ENCODE results near the gene CFAP73. TPM values are rescaled to one million over a fixed set of nuclear protein-coding genes. Genes with fewer than 3 reads are reported as not detected.

Gene CFAP73
- total RNA-seq, 2 donors from 2014 or later, result 0.99 TPM; not detected in 1

GRCh38 chr12:113198296-113198695, 48.8 kb downstream of the CFAP73 start:
- 74 to 83% methylated on average over 1 of the region's 1 CpG for WGBS, 2 donors
- Histone ChIP-seq H3K9me3 (no peaks in the 10 kb centered on the region), H3K4me3 (no peak overlapping the region), H3K4me1 (peaks cover 45% of the 10 kb centered on the region), H3K36me3 (replicated peaks in 1 of 2; ENCODE audit: insufficient read depth in 1 of 2, low read depth in 2 of 2) (no peaks in the 10 kb centered on the region), H3K27me3 (no peaks in the 10 kb centered on the region), H3K27ac (no peak overlapping the region)
- intact Hi-C loops (cut with DNase I), result loop anchor here (10.0 kb wide), 1 partner anchor 227 kb away; the partner anchor contains the start of gene SDSL
- DNase-seq (no peak), ATAC-seq (no peak)
- TF ChIP-seq CTCF (IDR thresholded peaks at IDR 0.05), result no peak
- no peak for TF ChIP-seq POLR2A (IDR thresholded peaks at IDR 0.05)

- intact Hi-C loops (cut with DNase I), result no loop called here
- 32 to 60% methylated on average over 6 to 12 of the region's 12 CpGs for WGBS, 2 donors
- Histone ChIP-seq H3K9me3 (no peaks in the 10 kb centered on the region), H3K4me1 (peaks cover 47% of the 10 kb centered on the region), H3K4me3 (no peak overlapping the region), H3K27me3 (no peaks in the 10 kb centered on the region), H3K36me3 (replicated peaks in 1 of 2; ENCODE audit: insufficient read depth in 1 of 2, low read depth in 2 of 2) (no peaks in the 10 kb centered on the region), H3K27ac (peak overlapping the region; percentile 70 to 83 (median 76))
- peak; percentile 88 for ATAC-seq
- TF ChIP-seq CTCF (IDR thresholded peaks at IDR 0.05) (no peak), POLR2A (IDR thresholded peaks at IDR 0.05) (peak in 2 of 3 donors; percentile 29 to 36)
- peak; percentile 87 to 93 (median 92) for DNase-seq
Observed at GRCh38 chr12:113200021-113200797, 50.7 kb downstream of the CFAP73 start.

DNA sequence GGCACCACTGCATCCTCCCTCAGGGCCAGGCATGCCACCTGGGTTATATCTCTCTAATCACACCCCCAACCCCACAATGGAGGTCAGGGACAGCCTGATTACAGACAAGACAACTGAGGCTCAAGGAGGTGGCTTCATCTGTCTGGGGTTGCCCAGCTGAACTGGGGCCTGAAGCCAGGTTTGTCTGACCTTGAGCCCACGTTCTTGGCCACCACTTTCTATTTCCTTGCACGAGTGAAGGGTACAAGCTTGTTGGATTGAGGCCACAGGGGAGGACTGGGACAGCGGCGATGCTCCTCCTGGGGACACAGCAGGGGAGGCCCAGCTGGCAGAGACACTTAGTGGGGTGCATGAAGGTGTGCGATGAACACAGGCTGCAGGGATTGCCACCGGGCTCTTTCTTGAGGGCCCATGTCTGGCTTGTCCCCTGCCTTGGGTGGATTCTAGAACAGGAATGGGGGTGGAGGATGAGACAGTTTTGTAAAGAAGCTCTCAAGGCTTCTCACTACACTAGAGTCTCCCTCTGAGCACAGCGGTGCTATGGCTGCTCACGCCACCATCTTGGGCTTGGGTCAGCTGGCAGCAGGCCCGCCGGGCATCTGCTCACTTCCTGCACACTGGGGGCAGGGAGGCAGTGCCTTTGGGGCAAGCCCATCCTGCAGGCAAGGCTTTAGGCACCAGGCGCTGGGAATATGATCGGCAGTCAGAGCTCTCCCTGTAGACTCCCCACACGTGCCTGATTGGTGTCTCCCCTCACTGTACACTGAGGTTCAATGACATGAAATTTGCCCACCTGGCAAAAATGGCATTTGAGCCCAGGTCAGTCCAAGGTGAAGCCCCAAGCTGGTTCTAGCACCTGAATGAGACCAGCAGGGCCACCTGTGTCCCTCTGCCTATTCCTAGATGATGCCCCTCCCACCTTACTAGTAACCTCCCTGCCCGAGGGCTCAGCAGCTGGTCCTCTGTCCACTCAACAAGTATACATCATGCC, 52.0 kb downstream of the CFAP73 start:
- peaks cover 52% of the 10 kb centered on the region for H3K4me1 ChIP-seq
- peak overlapping the region; percentile 70 to 83 (median 76) for H3K27ac ChIP-seq
- 54 to 59% methylated on average over 7 to 14 of the region's 14 CpGs for WGBS, 2 donors
- H3K27me3 ChIP-seq, result no peaks in the 10 kb centered on the region
- H3K36me3 ChIP-seq (replicated peaks in 1 of 2; ENCODE audit: insufficient read depth in 1 of 2, low read depth in 2 of 2), result no peaks in the 10 kb centered on the region
- peak; percentile 47 to 70 (median 64) for DNase-seq
- peak; percentile 39 for ATAC-seq
- TF ChIP-seq CTCF (IDR thresholded peaks at IDR 0.05) (no peak), POLR2A (IDR thresholded peaks at IDR 0.05) (no peak)
- intact Hi-C loops (cut with DNase I), result no loop called here
- no peak overlapping the region for H3K4me3 ChIP-seq
- no peaks in the 10 kb centered on the region for H3K9me3 ChIP-seq

- TF ChIP-seq POLR2A (IDR thresholded peaks at IDR 0.05) (no peak), CTCF (IDR thresholded peaks at IDR 0.05) (no peak)
- Histone ChIP-seq H3K27ac (peak overlapping the region; percentile 70 to 83 (median 76)), H3K4me3 (no peak overlapping the region), H3K27me3 (no peaks in the 10 kb centered on the region), H3K36me3 (replicated peaks in 1 of 2; ENCODE audit: insufficient read depth in 1 of 2, low read depth in 2 of 2) (no peaks in the 10 kb centered on the region), H3K4me1 (peaks cover 50% of the 10 kb centered on the region), H3K9me3 (no peaks in the 10 kb centered on the region)
- intact Hi-C loops (cut with DNase I), result no loop called here
- ATAC-seq, result no peak
- DNase-seq, result no peak
- WGBS, 2 donors, result 87 to 90% methylated on average over 2 to 4 of the region's 4 CpGs
Observed at GRCh38 chr12:113202300-113203075, 53.0 kb downstream of the CFAP73 start.

All from body of pancreas (tissue), 4 donors.